ENCODE results near the gene ZNF365.

- TF ChIP-seq TAF1 (IDR thresholded peaks at IDR 0.05; ENCODE audit: borderline replicate concordance, insufficient read depth, low read length) (no peak), POLR2AphosphoS5 (IDR thresholded peaks at IDR 0.05; ENCODE audit: low read depth, low read length) (no peak), REST (IDR thresholded peaks at IDR 0.05; ENCODE audit: insufficient read depth in 1 of 2, low read depth in 2 of 2, low read length in 2 of 2) (no peak)
Observed at GRCh38 chr10:62414359-62414758, 40.2 kb downstream of the ZNF365 start.
